Astrocyte of the cerebellum (primary cell): ENCODE measurements around the gene EPHA8.

Source experiments
- DNase-seq: peaks from one replicate; pipeline ENCODE4 v3.0.0-alpha.2; 2011; ENCODE audit warnings: low read depth
- H3K4me3 ChIP-seq: 2 replicates; pipeline ENCODE4 v1.5.1; 2011; ENCODE audit warnings: mild to moderate bottlenecking, low read depth, low read length, moderate library complexity
- CTCF ChIP-seq: IDR thresholded peaks from 2 replicates; pipeline ENCODE4 v1.5.1; 2012; ENCODE audit warnings: low read length, low read depth, moderate library complexity, mild to moderate bottlenecking; ENCODE audit errors: missing control alignments
- in situ Hi-C: cut with HindIII; loops from 2 replicates; pipeline ENCODE4 v1.10.0; 2017; ENCODE audit warnings: low sequenced_read_pairs

Gene EPHA8

GRCh38 chr1:22633697-22634463 is 70.6 kb downstream of the EPHA8 start:
- no peak for TF ChIP-seq CTCF
- in situ Hi-C loops, result loop anchor here (5.0 kb wide), 1 partner anchor 47 kb away; no protein-coding TSS in a partner anchor
- no peak overlapping the region for H3K4me3 ChIP-seq
- DNase-seq, result no peak

GRCh38 chr1:22635436-22635835 is 72.1 kb downstream of the EPHA8 start:
- no peak for TF ChIP-seq CTCF
- H3K4me3 ChIP-seq, result no peak overlapping the region
- DNase-seq, result no peak
- in situ Hi-C loops, result no loop called here

GRCh38 chr1:22636353-22636752 is 73.1 kb downstream of the EPHA8 start, which contains the start of gene C1QA:
TSS of gene C1QA (plus strand) at chr1:22636628. CDS start at chr1:22637617, 989 bp downstream.
- TF ChIP-seq CTCF, result no peak
- no peak within 1 kb of the TSS for H3K4me3 ChIP-seq
- in situ Hi-C loops, result no loop called here
- DNase-seq, result no peak

GRCh38 chr1:22636927-22637326 is 73.6 kb downstream of the EPHA8 start:
- no peak overlapping the region for H3K4me3 ChIP-seq
- DNase-seq, result no peak
- in situ Hi-C loops, result no loop called here
- no peak for TF ChIP-seq CTCF

GRCh38 chr1:22637907-22638445 is 74.7 kb downstream of the EPHA8 start:
- no peak for DNase-seq
- in situ Hi-C loops, result no loop called here
- H3K4me3 ChIP-seq, result no peak overlapping the region
- TF ChIP-seq CTCF, result no peak

- DNase-seq, result no peak
- in situ Hi-C loops, result no loop called here
- no peak overlapping the region for H3K4me3 ChIP-seq
- no peak for TF ChIP-seq CTCF
These were observed 75.4 kb downstream of the EPHA8 start for GRCh38 chr1:22638476-22639234.
